ENCODE data around the gene CACNB2. TPM values are rescaled to one million over a fixed set of nuclear protein-coding genes. Genes with fewer than 3 reads are reported as not detected.

The CACNB2 gene
- total RNA-seq, 2 donors from 2014 or later: 12.5 to 12.7 TPM

- H3K36me3 ChIP-seq (replicated peaks in 1 of 2; ENCODE audit: insufficient read depth in 1 of 2, low read depth in 2 of 2): no peaks in the 10 kb centered on the region
- no peak for TF ChIP-seq POLR2A (IDR thresholded peaks at IDR 0.05)
- TF ChIP-seq, protein P1, sequence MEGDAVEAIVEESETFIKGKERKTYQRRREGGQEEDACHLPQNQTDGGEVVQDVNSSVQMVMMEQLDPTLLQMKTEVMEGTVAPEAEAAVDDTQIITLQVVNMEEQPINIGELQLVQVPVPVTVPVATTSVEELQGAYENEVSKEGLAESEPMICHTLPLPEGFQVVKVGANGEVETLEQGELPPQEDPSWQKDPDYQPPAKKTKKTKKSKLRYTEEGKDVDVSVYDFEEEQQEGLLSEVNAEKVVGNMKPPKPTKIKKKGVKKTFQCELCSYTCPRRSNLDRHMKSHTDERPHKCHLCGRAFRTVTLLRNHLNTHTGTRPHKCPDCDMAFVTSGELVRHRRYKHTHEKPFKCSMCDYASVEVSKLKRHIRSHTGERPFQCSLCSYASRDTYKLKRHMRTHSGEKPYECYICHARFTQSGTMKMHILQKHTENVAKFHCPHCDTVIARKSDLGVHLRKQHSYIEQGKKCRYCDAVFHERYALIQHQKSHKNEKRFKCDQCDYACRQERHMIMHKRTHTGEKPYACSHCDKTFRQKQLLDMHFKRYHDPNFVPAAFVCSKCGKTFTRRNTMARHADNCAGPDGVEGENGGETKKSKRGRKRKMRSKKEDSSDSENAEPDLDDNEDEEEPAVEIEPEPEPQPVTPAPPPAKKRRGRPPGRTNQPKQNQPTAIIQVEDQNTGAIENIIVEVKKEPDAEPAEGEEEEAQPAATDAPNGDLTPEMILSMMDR (IDR thresholded peaks at IDR 0.05): no peak
- intact Hi-C loops (cut with DNase I): no loop called here
- ATAC-seq (no peak), DNase-seq (no peak)
- H3K4me1 ChIP-seq: no peaks in the 10 kb centered on the region
- no peaks in the 10 kb centered on the region for H3K27me3 ChIP-seq
- no peaks in the 10 kb centered on the region for H3K9me3 ChIP-seq
- WGBS, 2 donors: 93 to 100% methylated on average over 1 of the region's 1 CpG
- H3K4me3 ChIP-seq: no peak overlapping the region
- H3K27ac ChIP-seq: no peak overlapping the region
Observed at GRCh38 chr10:18362892-18363291, 222.7 kb downstream of the CACNB2 start.

DNA sequence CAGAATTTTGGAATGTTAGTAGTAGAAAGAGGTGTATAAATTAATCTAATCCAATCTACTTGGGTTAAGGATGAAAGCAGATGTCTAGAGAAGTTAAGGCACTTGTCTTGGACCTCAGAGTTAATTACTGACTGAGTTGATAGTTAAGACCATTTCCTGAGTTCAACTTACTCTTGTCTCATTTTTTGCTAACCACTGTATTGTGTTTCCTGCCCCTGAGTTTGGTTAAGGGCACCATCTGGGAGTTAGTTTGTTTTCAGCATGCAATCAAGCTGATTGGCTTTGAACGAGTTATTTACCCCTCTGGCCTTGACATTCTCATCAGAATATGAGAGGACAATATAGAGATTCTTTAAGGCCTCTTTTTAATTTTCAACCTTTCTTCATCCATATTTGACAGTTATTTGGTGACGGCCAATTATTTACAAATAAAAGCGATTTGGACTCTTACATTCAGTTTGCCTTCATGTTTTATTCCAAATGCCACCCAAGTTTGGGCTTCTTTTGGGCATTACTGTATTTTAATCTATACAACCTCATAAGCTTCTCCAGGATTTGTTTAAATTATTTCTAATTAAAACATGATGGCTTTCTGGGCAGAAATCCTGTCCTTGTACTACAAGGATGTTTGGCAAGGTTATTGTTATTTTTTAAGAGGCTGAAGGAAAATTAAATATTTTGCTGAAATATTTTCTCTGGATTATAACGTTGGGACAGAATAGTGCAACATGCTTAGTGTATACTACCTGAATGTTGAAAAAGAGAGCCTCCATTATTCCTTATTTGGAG lies 225.0 kb downstream of the CACNB2 start:
- no peak overlapping the region for H3K27ac ChIP-seq

GRCh38 chr10:18367840-18368239 lies 227.6 kb downstream of the CACNB2 start:
- H3K4me3 ChIP-seq: no peak overlapping the region
- no peaks in the 10 kb centered on the region for H3K4me1 ChIP-seq
- TF ChIP-seq, protein P1 (IDR thresholded peaks at IDR 0.05): no peak
- TF ChIP-seq POLR2A (IDR thresholded peaks at IDR 0.05): no peak
- H3K27me3 ChIP-seq: no peaks in the 10 kb centered on the region
- H3K27ac ChIP-seq: no peak overlapping the region
- H3K36me3 ChIP-seq (replicated peaks in 1 of 2; ENCODE audit: insufficient read depth in 1 of 2, low read depth in 2 of 2): no peaks in the 10 kb centered on the region
- ATAC-seq (no peak), DNase-seq (no peak)
- whole genome bisulfite sequencing, 2 donors: 88 to 91% methylated on average over 5 of the region's 5 CpGs
- H3K9me3 ChIP-seq: no peaks in the 10 kb centered on the region
- intact Hi-C loops (cut with DNase I): no loop called here

More for the DNA sequence above, 225.0 kb downstream of the CACNB2 start:
- 57 to 61% methylated on average over 4 of the region's 4 CpGs for WGBS, 2 donors
- Histone ChIP-seq H3K36me3 (replicated peaks in 1 of 2; ENCODE audit: insufficient read depth in 1 of 2, low read depth in 2 of 2) (no peaks in the 10 kb centered on the region), H3K4me1 (no peaks in the 10 kb centered on the region), H3K9me3 (no peaks in the 10 kb centered on the region), H3K4me3 (no peak overlapping the region), H3K27me3 (no peaks in the 10 kb centered on the region)
- ATAC-seq: no peak
- intact Hi-C loops (cut with DNase I): no loop called here
- DNase-seq: no peak
- TF ChIP-seq, protein P1 (IDR thresholded peaks at IDR 0.05): no peak
- no peak for TF ChIP-seq POLR2A (IDR thresholded peaks at IDR 0.05)

GRCh38 chr10:18368273-18368672 lies 228.0 kb downstream of the CACNB2 start:
- Histone ChIP-seq H3K9me3 (no peaks in the 10 kb centered on the region), H3K4me3 (no peak overlapping the region), H3K27me3 (no peaks in the 10 kb centered on the region), H3K27ac (no peak overlapping the region), H3K36me3 (replicated peaks in 1 of 2; ENCODE audit: insufficient read depth in 1 of 2, low read depth in 2 of 2) (no peaks in the 10 kb centered on the region), H3K4me1 (no peaks in the 10 kb centered on the region)
- 85 to 87% methylated on average over 3 of the region's 3 CpGs for WGBS, 2 donors
- ATAC-seq: no peak
- DNase-seq: no peak
- TF ChIP-seq, protein P1 (IDR thresholded peaks at IDR 0.05): no peak
- TF ChIP-seq POLR2A (IDR thresholded peaks at IDR 0.05): no peak
- intact Hi-C loops (cut with DNase I): no loop called here

GRCh38 chr10:18368682-18369081 lies 228.5 kb downstream of the CACNB2 start:
- Histone ChIP-seq H3K36me3 (replicated peaks in 1 of 2; ENCODE audit: insufficient read depth in 1 of 2, low read depth in 2 of 2) (no peaks in the 10 kb centered on the region), H3K9me3 (no peaks in the 10 kb centered on the region), H3K4me1 (no peaks in the 10 kb centered on the region), H3K4me3 (no peak overlapping the region), H3K27me3 (no peaks in the 10 kb centered on the region), H3K27ac (no peak overlapping the region)
- TF ChIP-seq, protein P1 (IDR thresholded peaks at IDR 0.05): no peak
- TF ChIP-seq POLR2A (IDR thresholded peaks at IDR 0.05): no peak
- no peak for ATAC-seq
- WGBS, 2 donors: 33 to 48% methylated on average over 1 of the region's 1 CpG
- DNase-seq: no peak
- intact Hi-C loops (cut with DNase I): no loop called here
